HEK293T (cell line): Measurements from ENCODE around the gene TBC1D24.

Experiments used
- ARNT ChIP-seq: fragments of 450-650 bp; IDR thresholded peaks from 2 replicates; pipeline ENCODE4 v1.6.1; 2017; ENCODE audit warnings: mild to moderate bottlenecking
- BHLHE40 ChIP-seq: fragments of 450-650 bp; IDR thresholded peaks from 2 replicates; pipeline ENCODE4 v1.6.1; 2016; ENCODE audit warnings: mild to moderate bottlenecking, moderate library complexity, borderline replicate concordance
- FOXA1 ChIP-seq: fragments of 450-650 bp; IDR thresholded peaks from 2 replicates; pipeline ENCODE4 v1.6.1; 2016; ENCODE audit warnings: mild to moderate bottlenecking
- FOXK2 ChIP-seq: fragments of 450-650 bp; IDR thresholded peaks from 2 replicates; pipeline ENCODE4 v1.6.1; 2016; ENCODE audit warnings: mild to moderate bottlenecking
- FOXM1 ChIP-seq: fragments of 450-650 bp; IDR thresholded peaks from 2 replicates; pipeline ENCODE4 v1.6.1; 2017; ENCODE audit warnings: mild to moderate bottlenecking, borderline replicate concordance
- HDGF ChIP-seq: fragments of 450-650 bp; IDR thresholded peaks from 2 replicates; pipeline ENCODE4 v1.6.1; 2017; ENCODE audit warnings: antibody characterized with exemption, borderline replicate concordance
- L3MBTL2 ChIP-seq: fragments of 450-650 bp; conservative IDR thresholded peaks from 2 replicates; pipeline ENCODE4 v1.6.1; 2016; ENCODE audit warnings: mild to moderate bottlenecking
- LEF1 ChIP-seq: fragments of 450-650 bp; IDR thresholded peaks from 2 replicates; pipeline ENCODE4 v1.6.1; 2017; ENCODE audit warnings: mild to moderate bottlenecking, borderline replicate concordance
- NFRKB ChIP-seq: fragments of 450-650 bp; IDR thresholded peaks from 2 replicates; pipeline ENCODE4 v1.6.1; 2016; ENCODE audit warnings: mild to moderate bottlenecking, moderate library complexity
- SP1 ChIP-seq: fragments of 450-650 bp; IDR thresholded peaks from 2 replicates; pipeline ENCODE4 v1.6.1; 2017
- TARDBP ChIP-seq: fragments of 450-650 bp; IDR thresholded peaks from 2 replicates; pipeline ENCODE4 v1.6.1; 2016
- ZNF384 ChIP-seq: fragments of 450-650 bp; IDR thresholded peaks from 2 replicates; pipeline ENCODE4 v1.6.1; 2016

DNA sequence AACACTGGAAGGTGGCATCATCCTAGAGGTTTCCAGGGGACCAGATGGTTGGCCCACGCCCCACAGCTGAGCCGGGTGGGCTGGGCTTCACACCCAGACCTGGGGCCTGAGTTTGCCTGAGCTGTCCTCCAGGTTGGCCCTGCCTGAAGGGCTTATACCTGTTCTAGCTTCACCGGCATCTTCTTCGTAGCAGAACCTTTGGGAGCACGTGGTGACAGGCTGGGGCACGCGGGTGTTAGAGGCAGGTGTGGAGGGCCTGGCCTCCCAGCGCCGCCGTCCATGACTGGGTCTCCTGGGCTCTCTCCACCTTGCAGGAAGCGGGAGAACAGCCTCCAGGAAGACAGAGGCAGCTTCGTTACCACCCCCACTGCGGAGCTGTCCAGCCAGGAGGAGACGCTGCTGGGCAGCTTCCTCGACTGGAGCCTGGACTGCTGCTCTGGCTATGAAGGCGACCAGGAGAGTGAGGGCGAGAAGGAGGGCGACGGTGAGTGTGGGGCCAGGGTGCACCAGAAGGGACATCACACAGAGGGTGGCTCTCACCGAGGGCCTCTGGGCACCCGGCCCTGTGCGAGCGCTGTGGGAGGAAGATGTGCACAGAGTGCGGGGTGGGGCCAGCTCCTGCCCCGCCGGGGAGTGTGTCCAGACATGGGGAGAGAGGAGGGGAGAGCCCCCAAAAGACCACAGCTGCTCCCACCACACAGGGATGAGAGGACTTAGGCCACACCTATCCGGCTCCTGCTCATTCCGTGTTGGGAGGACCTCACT is 19.7 kb upstream of the TBC1D24 start:
- TF ChIP-seq TARDBP (no peak), LEF1 (no peak), FOXA1 (no peak), SP1 (no peak), L3MBTL2 (no peak), NFRKB (no peak), HDGF (no peak), BHLHE40 (no peak), ARNT (no peak), FOXK2 (no peak), ZNF384 (no peak), FOXM1 (no peak)
